ENCODE data around the gene PRODH. TPM values are rescaled to one million over a fixed set of nuclear protein-coding genes. Genes with fewer than 3 reads are reported as not detected.

PRODH gene
- total RNA-seq, 1 donor from 2014 or later: 5.9 TPM

Other genes with a start within 250 kb of the PRODH start
- 5.1 to 7.1 TPM (median 5.4 TPM) in 3 replicates for gene DGCR6, start 30.0 kb downstream of the PRODH start, total RNA-seq
- 44.4 to 55.6 TPM (median 45.8 TPM) in 3 replicates for gene DGCR2, start 186.1 kb upstream of the PRODH start, total RNA-seq
- gene TSSK2, start 195.0 kb upstream of the PRODH start, total RNA-seq: not detected in 3 replicates
- 17.8 to 18.3 TPM (median 18.3 TPM) in 3 replicates for gene ESS2, start 208.4 kb upstream of the PRODH start, total RNA-seq
- not detected in 3 replicates for gene GSC2, start 214.0 kb upstream of the PRODH start, total RNA-seq
- 101 to 111 TPM (median 107 TPM) in 3 replicates for gene SLC25A1, start 242.4 kb upstream of the PRODH start, total RNA-seq